Vagina (tissue), 2 donors: ENCODE results near the gene MCM3AP. TPM values are rescaled to one million over a fixed set of nuclear protein-coding genes. Genes with fewer than 3 reads are reported as not detected.
A peak's percentile ranks its signal among the peaks of the same experiment; 100 is the strongest.

Experiments used
- DNase-seq, 2 donors: peaks; one replicate each; pipeline ENCODE4 v3.0.0-alpha.2; 2017; ENCODE audit errors: extremely low spot score in 2 of 2
- H3K27ac ChIP-seq: fragments of 200-600 bp; sonication (generic); one replicate; pipeline ENCODE4 v1.5.1; 2019
- H3K27me3 ChIP-seq: fragments of 200-600 bp; sonication (generic); one replicate; pipeline ENCODE4 v1.5.1; 2019
- H3K36me3 ChIP-seq, 2 donors: fragments of 200-600 bp; sonication (generic); one replicate each; pipeline ENCODE4 v1.5.1; 2017 to 2019
- H3K4me1 ChIP-seq: fragments of 200-600 bp; sonication (generic); one replicate; pipeline ENCODE4 v1.5.1; 2019
- H3K4me3 ChIP-seq, 2 donors: fragments of 200-600 bp; sonication (generic); 1 replicate in 1 of 2; 2 replicates in 1 of 2; pipeline ENCODE4 v1.5.1; 2016 to 2019
- H3K9me3 ChIP-seq: fragments of 200-600 bp; sonication (generic); one replicate; pipeline ENCODE4 v1.5.1; 2019
- CTCF ChIP-seq, 3 experiments: fragments of 450-650 bp in 2 of 3; fragments of 200-600 bp in 1 of 3; sonication (generic) in 1 of 3; IDR thresholded peaks; one replicate each; pipeline ENCODE4 v1.5.1; 2017 to 2019; ENCODE audit warnings: antibody characterized with exemption in 3 of 3, mild to moderate bottlenecking in 2 of 3, moderate library complexity in 2 of 3
- POLR2A ChIP-seq, 2 donors: fragments of 450-650 bp; IDR thresholded peaks; one replicate each; pipeline ENCODE4 v1.6.1; 2017; ENCODE audit warnings: antibody characterized with exemption in 2 of 2, mild to moderate bottlenecking in 2 of 2, moderate library complexity in 2 of 2
- POLR2AphosphoS5 ChIP-seq, 2 donors: sonication (generic); formaldehyde crosslinking; IDR thresholded peaks; one replicate each; pipeline ENCODE4 v1.9.0; 2017; ENCODE audit warnings: antibody characterized with exemption in 2 of 2, mild to moderate bottlenecking in 2 of 2, low read depth in 1 of 2; ENCODE audit not compliant: insufficient read depth in 1 of 2
- intact Hi-C: fragments of 100-400 bp; cut with DNase I; formaldehyde crosslinking; loops from one replicate; pipeline ENCODE4 v1.15.1; 2023
- total RNA-seq: library from RNA; depleted of rRNA; stranded (reverse); fragments of >200 nt; gene quantifications from one replicate; pipeline ENCODE4 v1.2.3, GENCODE V29; 2016

MCM3AP gene
- total RNA-seq, 1 donor from 2014 or later, result 115 TPM

GRCh38 chr21:46299167-46299566 lies 13.8 kb upstream of the MCM3AP start:
- Histone ChIP-seq H3K27me3 (no peaks in the 10 kb centered on the region), H3K9me3 (no peaks in the 10 kb centered on the region), H3K4me1 (peaks cover 29% of the 10 kb centered on the region), H3K4me3 (no peak overlapping the region), H3K36me3 (no peaks in the 10 kb centered on the region), H3K27ac (no peak overlapping the region)
- TF ChIP-seq CTCF (IDR thresholded peaks at IDR 0.05) (no peak), POLR2A (IDR thresholded peaks at IDR 0.05) (no peak), POLR2AphosphoS5 (IDR thresholded peaks at IDR 0.05; ENCODE audit: insufficient read depth in 1 of 2, low read depth in 1 of 2) (no peak)
- no peak for DNase-seq
- intact Hi-C loops, result no loop called here

GRCh38 chr21:46297338-46298271 lies 12.2 kb upstream of the MCM3AP start:
- Histone ChIP-seq H3K4me3 (peak overlapping the region; percentile 40 to 43), H3K36me3 (no peaks in the 10 kb centered on the region), H3K27me3 (no peaks in the 10 kb centered on the region), H3K9me3 (no peaks in the 10 kb centered on the region), H3K4me1 (peaks cover 29% of the 10 kb centered on the region), H3K27ac (peak overlapping the region; percentile 71)
- no peak for DNase-seq
- TF ChIP-seq POLR2AphosphoS5 (IDR thresholded peaks at IDR 0.05; ENCODE audit: insufficient read depth in 1 of 2, low read depth in 1 of 2) (peak in 1 of 2 donors; percentile 49), POLR2A (IDR thresholded peaks at IDR 0.05) (no peak), CTCF (IDR thresholded peaks at IDR 0.05) (no peak)
- intact Hi-C loops, result no loop called here

- Histone ChIP-seq H3K4me3 (no peak overlapping the region), H3K9me3 (no peaks in the 10 kb centered on the region), H3K36me3 (peaks cover 0 to 9% of the 10 kb centered on the region in 2 donors), H3K4me1 (peaks cover 29% of the 10 kb centered on the region), H3K27me3 (no peaks in the 10 kb centered on the region), H3K27ac (no peak overlapping the region)
- no peak for TF ChIP-seq CTCF (IDR thresholded peaks at IDR 0.05)
- peak in 1 of 2 donors; percentile 74 for TF ChIP-seq POLR2AphosphoS5 (IDR thresholded peaks at IDR 0.05; ENCODE audit: insufficient read depth in 1 of 2, low read depth in 1 of 2)
- intact Hi-C loops, result no loop called here
- no peak for DNase-seq
Measured at GRCh38 chr21:46295996-46296752, 10.8 kb upstream of the MCM3AP start.

- H3K4me3 ChIP-seq, result no peak overlapping the region
- intact Hi-C loops, result no loop called here
- H3K27ac ChIP-seq, result peak overlapping the region; percentile 20
- TF ChIP-seq CTCF (IDR thresholded peaks at IDR 0.05) (no peak), POLR2A (IDR thresholded peaks at IDR 0.05) (no peak), POLR2AphosphoS5 (IDR thresholded peaks at IDR 0.05; ENCODE audit: insufficient read depth in 1 of 2, low read depth in 1 of 2) (no peak)
- peaks cover 0 to 10% of the 10 kb centered on the region in 2 donors for H3K36me3 ChIP-seq
- DNase-seq, result no peak
- no peaks in the 10 kb centered on the region for H3K9me3 ChIP-seq
- H3K4me1 ChIP-seq, result peaks cover 29% of the 10 kb centered on the region
- H3K27me3 ChIP-seq, result no peaks in the 10 kb centered on the region
Measured at GRCh38 chr21:46295177-46295770, 9.9 kb upstream of the MCM3AP start.
